Progenitor cell of endocrine pancreas (in vitro differentiated cells): ENCODE data around the gene PAX8. TPM values are rescaled to one million over a fixed set of nuclear protein-coding genes. Genes with fewer than 3 reads are reported as not detected.

ENCODE experiments used
- DNase-seq: peaks from one replicate; pipeline ENCODE4 v3.0.0; 2021; ENCODE audit warnings: low spot score; ENCODE audit not compliant: unreplicated experiment
- H3K27ac Mint-ChIP-seq: 2 replicates; pipeline ENCODE4 v1.8.0; 2021; ENCODE audit warnings: mild to moderate bottlenecking, moderate library complexity, mixed read lengths
- H3K27me3 Mint-ChIP-seq: 2 replicates; pipeline ENCODE4 v1.8.0; 2021; ENCODE audit warnings: mixed read lengths
- H3K36me3 Mint-ChIP-seq: 2 replicates; pipeline ENCODE4 v1.8.0; 2022; ENCODE audit warnings: mixed read lengths; ENCODE audit not compliant: insufficient read depth
- H3K4me1 Mint-ChIP-seq: 2 replicates; pipeline ENCODE4 v1.8.0; 2021; ENCODE audit warnings: low read depth, mixed read lengths
- H3K4me3 Mint-ChIP-seq: 2 replicates; pipeline ENCODE4 v1.8.0; 2021; ENCODE audit warnings: low read depth, mild to moderate bottlenecking, moderate library complexity, mixed read lengths
- H3K9me3 Mint-ChIP-seq: 2 replicates; pipeline ENCODE4 v1.8.0; 2021; ENCODE audit warnings: low read depth, mixed read lengths
- CTCF ChIP-seq: fragments of 200-600 bp; sonication (generic); IDR thresholded peaks from one replicate; pipeline ENCODE4 v1.5.0; 2021; ENCODE audit warnings: antibody characterized with exemption, mild to moderate bottlenecking; ENCODE audit not compliant: unreplicated experiment
- total RNA-seq: library from RNA; stranded (reverse); gene quantifications from 2 replicates; pipeline ENCODE4 v1.2.1, GENCODE V29; 2021

PAX8 gene
- total RNA-seq, 1 donor from 2014 or later = 3.9 TPM

- Mint-ChIP-seq H3K27ac (no peak overlapping the region), H3K9me3 (no peaks in the 10 kb centered on the region), H3K27me3 (peaks cover 3% of the 10 kb centered on the region), H3K4me3 (no peak overlapping the region), H3K36me3 (no peaks in the 10 kb centered on the region), H3K4me1 (peaks cover 1% of the 10 kb centered on the region)
- TF ChIP-seq CTCF = no peak
- no peak for DNase-seq
Measured at GRCh38 chr2:113203217-113203530, 75.5 kb downstream of the PAX8 start.

- H3K4me3 Mint-ChIP-seq = no peak overlapping the region
- no peaks in the 10 kb centered on the region for H3K36me3 Mint-ChIP-seq
- no peak for TF ChIP-seq CTCF
- no peak for DNase-seq
- H3K27ac Mint-ChIP-seq = no peak overlapping the region
- H3K9me3 Mint-ChIP-seq = no peaks in the 10 kb centered on the region
- no peaks in the 10 kb centered on the region for H3K27me3 Mint-ChIP-seq
- peaks cover 1% of the 10 kb centered on the region for H3K4me1 Mint-ChIP-seq
Measured at GRCh38 chr2:113202305-113203216, 76.2 kb downstream of the PAX8 start.

GRCh38 chr2:113201496-113202304 is 77.0 kb downstream of the PAX8 start:
- TF ChIP-seq CTCF = no peak
- Mint-ChIP-seq H3K27me3 (peaks cover 6% of the 10 kb centered on the region), H3K27ac (no peak overlapping the region), H3K36me3 (peaks cover 3% of the 10 kb centered on the region), H3K9me3 (no peaks in the 10 kb centered on the region), H3K4me3 (no peak overlapping the region), H3K4me1 (peaks cover 1% of the 10 kb centered on the region)
- DNase-seq = no peak

GRCh38 chr2:113200736-113201490 is 77.8 kb downstream of the PAX8 start:
- Mint-ChIP-seq H3K4me3 (no peak overlapping the region), H3K27ac (no peak overlapping the region), H3K27me3 (peaks cover 13% of the 10 kb centered on the region), H3K4me1 (no peaks in the 10 kb centered on the region), H3K36me3 (peaks cover 3% of the 10 kb centered on the region), H3K9me3 (no peaks in the 10 kb centered on the region)
- no peak for DNase-seq
- TF ChIP-seq CTCF = no peak

- Mint-ChIP-seq H3K27ac (peak overlapping the region; percentile 74), H3K9me3 (no peaks in the 10 kb centered on the region), H3K4me1 (no peaks in the 10 kb centered on the region), H3K36me3 (peaks cover 3% of the 10 kb centered on the region), H3K27me3 (peaks cover 13% of the 10 kb centered on the region), H3K4me3 (peak overlapping the region; percentile 18)
- TF ChIP-seq CTCF = no peak
- DNase-seq = no peak
Measured at GRCh38 chr2:113200236-113200635, 78.5 kb downstream of the PAX8 start.
